RWPE1 (cell line): ENCODE results near the gene PSMG1.

Experiments
- CTCF ChIA-PET: fragments of 350-600 bp; sonication (Branson Sonifier 250); formaldehyde crosslinking; extraction: SDS; loops from one replicate; lab custom pipeline; 2021; lab: Yijun Ruan, JAX
- POLR2A ChIA-PET: fragments of 400-600 bp; formaldehyde crosslinking; extraction: SDS; loops from one replicate; lab custom pipeline; 2020; ENCODE audit warnings: antibody characterized with exemption; ENCODE audit not compliant: low non-redundant PET; lab: Yijun Ruan, JAX
- DNase-seq: peaks from one replicate; pipeline ENCODE4 v3.0.0; 2012; ENCODE audit warnings: low spot score
- H3K27ac ChIP-seq: fragments of 450-650 bp; 2 replicates; pipeline ENCODE4 v1.5.1; 2017
- CTCF ChIP-seq: fragments of 450-650 bp; conservative IDR thresholded peaks from 2 replicates; pipeline ENCODE4 v1.5.1; 2017; ENCODE audit warnings: low read depth, mild to moderate bottlenecking

The PSMG1 gene

GRCh38 chr21:39178421-39178820 is 4.8 kb downstream of the PSMG1 start:
- no peak for TF ChIP-seq CTCF
- no peak overlapping the region for H3K27ac ChIP-seq
- DNase-seq: no peak
- ChIA-PET POLR2A (no interaction called here), CTCF (no interaction called here)

DNA sequence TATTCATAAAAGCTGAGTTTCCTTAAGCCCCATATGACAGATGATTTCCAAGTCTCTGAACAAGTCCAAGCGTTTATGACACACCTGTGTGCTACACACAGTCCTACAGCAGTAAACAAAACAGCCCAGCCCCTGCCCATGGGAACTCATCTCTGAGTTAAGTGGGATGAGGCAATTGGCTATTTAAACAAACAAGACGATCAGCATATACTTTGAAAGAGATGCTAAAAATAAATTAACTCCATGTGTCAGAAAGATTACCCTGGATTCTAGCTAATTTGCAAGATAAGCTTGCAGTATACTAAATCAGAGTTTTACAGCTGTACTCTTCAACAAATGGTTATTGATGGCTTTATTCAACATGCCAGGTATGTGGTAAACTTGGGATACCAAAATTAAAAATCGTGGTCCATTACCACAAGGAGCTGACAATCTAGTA is 7.0 kb downstream of the PSMG1 start:
- POLR2A ChIA-PET: no interaction called here
- no peak overlapping the region for H3K27ac ChIP-seq
- TF ChIP-seq CTCF: no peak
- CTCF ChIA-PET: no interaction called here
- DNase-seq: no peak

- no peak overlapping the region for H3K27ac ChIP-seq
- ChIA-PET POLR2A (no interaction called here), CTCF (no interaction called here)
- DNase-seq: no peak
- no peak for TF ChIP-seq CTCF
Measured at GRCh38 chr21:39175665-39176064, 7.6 kb downstream of the PSMG1 start.

DNA sequence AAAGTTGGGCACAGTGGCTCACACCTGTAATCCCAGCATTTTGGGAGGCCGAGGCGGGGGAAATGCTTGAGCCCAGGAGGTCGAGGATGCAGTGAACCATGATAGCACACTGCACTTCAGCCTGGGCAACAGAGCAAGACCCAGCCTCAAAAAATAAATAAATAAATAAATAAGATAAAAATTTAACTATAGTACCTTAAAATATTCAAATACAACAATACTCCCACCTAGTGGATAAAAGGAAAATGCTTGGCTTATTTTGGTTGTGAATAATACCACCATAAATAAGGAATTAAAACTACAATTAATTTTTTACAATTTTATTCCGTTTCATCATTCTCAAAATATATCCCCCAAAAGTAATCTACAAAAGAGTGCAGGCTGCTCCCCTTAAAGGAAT is 8.1 kb downstream of the PSMG1 start:
- no peak overlapping the region for H3K27ac ChIP-seq
- ChIA-PET CTCF (interaction anchor here (0.6 to 0.7 kb wide), 3 partner anchors 360 to 1171 kb away, joined by 3 to 5 read pairs (median 3); no protein-coding TSS in a partner anchor), POLR2A (no interaction called here)
- TF ChIP-seq CTCF: no peak; the same call in 1 of the 2 replicates
- no peak for DNase-seq

DNA sequence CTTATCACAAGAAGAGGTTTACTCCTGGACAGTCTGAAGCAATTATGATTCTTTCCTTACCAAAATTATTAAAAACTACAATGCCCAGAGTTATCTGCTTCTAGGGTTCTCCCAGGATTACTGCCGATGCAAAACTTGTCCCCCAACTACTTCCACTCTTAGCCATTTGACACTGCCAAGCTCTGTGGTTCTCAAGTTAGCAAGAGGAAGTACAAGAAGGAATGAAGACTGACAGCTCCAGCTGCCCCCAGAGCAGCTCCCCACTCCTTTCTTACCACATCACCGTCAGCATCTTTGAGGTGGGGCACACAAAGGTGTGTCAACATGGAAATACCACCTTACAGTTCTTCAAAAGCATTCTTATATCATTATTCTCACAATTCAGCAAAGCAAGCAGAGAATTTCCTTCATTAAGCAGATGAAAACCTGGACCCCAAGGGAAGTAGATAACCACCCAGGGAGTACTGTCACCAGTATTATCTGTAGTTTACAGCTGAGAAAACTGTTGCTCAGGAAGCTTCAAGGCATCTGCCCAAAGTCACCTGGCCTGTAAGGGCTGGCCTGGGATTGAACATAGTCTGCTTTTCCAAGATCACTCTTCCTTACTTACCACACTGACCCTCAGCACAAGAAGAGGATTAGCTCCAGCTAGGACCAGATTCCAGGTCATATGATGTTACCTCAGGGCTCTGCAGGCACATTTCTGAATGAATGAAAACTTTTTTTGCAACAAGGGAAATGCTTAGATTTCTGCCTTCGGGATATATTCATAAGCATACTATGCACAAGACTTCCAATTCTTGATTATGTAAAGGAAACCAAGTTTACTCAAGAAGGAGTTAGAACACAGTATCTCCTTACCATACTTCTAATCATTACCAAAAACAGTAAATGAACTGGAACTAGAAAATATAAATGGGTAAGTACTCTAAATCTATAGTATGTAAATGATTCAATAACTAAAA is 9.3 kb downstream of the PSMG1 start:
- ChIA-PET POLR2A (no interaction called here), CTCF (interaction anchor here (0.6 to 0.7 kb wide), 3 partner anchors 359 to 691 kb away, joined by 3 to 5 read pairs (median 4); no protein-coding TSS in a partner anchor)
- DNase-seq: no peak
- no peak for TF ChIP-seq CTCF
- H3K27ac ChIP-seq: no peak overlapping the region

GRCh38 chr21:39169906-39170305 is 13.3 kb downstream of the PSMG1 start:
- POLR2A ChIA-PET: no interaction called here

More at GRCh38 chr21:39169906-39170305, 13.3 kb downstream of the PSMG1 start:
- no peak overlapping the region for H3K27ac ChIP-seq
- no peak for TF ChIP-seq CTCF
- CTCF ChIA-PET: no interaction called here
- DNase-seq: no peak
